GM12801 (cell line): Measurements from ENCODE around the gene GNAI3.

Experiments used
- TF ChIP-seq, protein P1 (sequence below): IDR thresholded peaks from one replicate; pipeline ENCODE4 v1.5.1; 2011; ENCODE audit warnings: control low read depth; ENCODE audit not compliant: insufficient read length; ENCODE audit errors: extremely low read depth

GNAI3 gene

DNA sequence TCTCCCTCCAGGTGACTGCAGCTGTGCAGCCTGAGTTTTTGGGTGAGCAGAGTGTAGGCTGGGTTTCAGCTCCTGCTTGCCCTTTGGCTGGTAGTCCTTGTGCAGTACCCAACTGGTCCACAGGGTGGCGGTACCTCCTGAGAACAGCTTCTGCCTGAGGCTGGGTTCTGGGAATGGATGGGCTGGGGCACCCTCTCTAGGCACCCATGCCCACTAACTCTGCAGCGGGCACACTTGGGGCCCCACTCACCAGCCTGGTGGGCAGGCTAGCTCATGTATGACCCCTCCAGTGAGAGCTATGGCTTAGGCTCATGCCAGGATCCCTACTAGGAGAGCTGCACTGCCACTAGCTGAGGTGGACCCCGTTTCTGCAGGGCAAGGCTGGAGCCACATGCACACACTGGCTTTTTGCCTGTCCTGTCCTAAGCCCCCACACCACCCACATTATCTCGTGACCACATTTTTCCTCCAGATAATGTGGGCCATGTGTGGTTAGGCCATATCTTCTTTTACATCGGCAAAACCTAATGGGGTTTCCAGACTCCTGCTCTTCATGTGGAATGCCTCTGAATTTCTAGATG, 92.0 kb downstream of the GNAI3 start:
- TF ChIP-seq, protein P1, sequence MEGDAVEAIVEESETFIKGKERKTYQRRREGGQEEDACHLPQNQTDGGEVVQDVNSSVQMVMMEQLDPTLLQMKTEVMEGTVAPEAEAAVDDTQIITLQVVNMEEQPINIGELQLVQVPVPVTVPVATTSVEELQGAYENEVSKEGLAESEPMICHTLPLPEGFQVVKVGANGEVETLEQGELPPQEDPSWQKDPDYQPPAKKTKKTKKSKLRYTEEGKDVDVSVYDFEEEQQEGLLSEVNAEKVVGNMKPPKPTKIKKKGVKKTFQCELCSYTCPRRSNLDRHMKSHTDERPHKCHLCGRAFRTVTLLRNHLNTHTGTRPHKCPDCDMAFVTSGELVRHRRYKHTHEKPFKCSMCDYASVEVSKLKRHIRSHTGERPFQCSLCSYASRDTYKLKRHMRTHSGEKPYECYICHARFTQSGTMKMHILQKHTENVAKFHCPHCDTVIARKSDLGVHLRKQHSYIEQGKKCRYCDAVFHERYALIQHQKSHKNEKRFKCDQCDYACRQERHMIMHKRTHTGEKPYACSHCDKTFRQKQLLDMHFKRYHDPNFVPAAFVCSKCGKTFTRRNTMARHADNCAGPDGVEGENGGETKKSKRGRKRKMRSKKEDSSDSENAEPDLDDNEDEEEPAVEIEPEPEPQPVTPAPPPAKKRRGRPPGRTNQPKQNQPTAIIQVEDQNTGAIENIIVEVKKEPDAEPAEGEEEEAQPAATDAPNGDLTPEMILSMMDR = no peak

DNA sequence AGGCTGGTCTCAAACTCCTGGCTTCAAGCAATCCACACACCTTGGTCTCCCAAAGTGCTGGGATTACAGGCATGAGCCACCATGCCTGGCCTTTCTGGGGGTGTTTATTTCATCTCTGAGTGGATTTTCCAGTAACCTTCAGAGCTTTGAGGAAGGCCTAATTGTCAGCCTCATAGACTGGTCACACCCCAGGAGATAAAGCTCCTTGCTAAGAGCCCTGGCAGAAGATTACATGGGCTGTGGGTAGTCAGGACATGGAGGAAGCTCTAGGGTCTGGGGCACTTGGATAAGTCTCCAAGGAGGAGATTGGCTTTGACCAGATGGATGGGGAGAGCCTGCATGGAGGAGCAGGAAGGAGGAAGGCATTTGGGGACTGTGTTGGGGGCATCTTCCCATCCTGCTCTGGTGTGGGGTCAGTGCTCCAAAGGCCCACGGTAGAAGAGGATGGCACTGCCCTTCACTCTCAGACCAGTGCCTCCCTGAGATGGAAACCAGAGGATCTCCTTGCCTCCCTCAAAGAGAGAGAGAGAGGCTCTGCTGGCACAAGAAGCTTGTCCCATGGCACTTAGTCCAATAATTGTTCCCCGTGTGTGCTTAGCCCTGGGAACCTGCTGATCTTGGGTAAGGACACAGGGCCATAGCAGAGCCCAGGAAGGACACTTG, 92.8 kb downstream of the GNAI3 start:
- TF ChIP-seq, protein P1 = no peak

DNA sequence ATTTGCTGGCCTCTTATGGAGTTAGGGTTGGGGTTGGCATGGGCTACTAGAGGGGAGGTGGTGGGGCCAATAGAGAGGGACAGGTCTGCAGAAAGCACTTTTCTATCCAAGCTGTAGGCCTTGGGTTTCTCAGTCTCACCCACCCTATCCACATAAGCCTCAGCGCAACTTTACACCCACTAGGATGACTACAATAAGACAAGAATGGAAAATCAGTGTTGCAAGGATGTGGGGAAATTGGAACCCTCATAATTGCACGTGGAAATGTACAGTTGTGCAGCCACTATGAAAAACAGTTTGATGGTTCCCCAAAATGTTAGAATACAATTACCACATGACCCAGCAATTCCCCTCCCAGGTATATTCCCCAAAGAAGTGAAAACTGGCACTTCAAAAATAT, 93.4 kb downstream of the GNAI3 start:
- TF ChIP-seq, protein P1 = no peak

DNA sequence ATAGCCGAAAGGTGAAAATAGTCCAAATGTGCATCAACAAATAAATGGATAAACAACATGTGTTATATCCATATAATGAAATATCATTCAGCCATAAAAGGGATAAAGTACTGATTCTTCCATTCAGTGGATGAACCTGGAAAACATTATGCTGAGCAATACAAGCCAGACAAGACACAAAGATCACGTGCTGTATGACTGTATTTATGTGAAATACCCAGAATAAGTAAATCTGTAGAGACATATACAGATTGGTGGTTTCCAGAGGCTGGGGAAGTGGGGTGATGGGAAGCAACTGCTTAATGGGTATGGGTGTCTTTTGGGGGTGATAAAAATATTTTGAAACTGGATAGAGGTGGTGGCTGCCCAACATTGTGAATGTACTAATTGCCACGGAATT, 94.2 kb downstream of the GNAI3 start:
- TF ChIP-seq, protein P1 = no peak

DNA sequence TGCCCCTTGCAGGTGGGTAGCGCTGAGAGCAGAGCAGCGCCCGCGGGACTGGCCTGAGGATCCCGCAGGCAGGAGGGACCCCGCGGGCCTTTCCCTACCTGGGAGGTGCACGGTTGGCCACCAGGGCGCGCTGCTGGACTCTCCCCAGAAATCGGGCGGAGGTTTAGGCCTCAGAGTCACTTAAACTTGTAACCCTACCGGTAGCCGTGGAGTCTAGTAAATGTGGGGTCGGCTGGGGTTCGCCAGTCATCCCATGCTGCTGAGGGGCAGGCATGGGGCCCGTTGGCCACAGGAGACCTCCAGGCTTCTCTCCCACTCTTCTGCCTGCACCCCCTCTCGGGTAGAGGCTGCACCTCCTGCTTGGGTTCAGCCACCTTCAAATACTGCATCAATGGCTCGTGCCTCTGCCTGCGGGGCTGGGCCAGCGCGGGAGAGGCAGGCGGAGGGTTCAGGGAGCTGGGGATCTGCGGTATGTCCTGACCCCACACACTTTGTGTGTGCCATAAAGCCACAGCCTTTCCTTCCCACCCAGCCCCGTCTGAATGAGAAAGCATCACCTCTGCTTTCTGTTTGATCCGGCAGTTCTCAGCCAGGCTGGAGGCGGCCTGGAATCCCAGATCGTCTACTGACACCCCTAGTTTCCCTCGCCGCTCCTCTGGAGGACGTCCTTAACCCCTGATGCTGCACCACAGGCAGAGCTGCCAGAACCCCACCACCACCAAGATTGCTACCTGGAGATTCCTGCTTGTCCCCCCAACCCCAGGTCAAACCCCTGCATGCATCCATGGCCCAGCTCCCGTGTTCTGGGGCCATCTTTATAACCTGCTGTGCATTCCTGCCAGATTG, 95.2 kb downstream of the GNAI3 start:
- TF ChIP-seq, protein P1 = no peak

DNA sequence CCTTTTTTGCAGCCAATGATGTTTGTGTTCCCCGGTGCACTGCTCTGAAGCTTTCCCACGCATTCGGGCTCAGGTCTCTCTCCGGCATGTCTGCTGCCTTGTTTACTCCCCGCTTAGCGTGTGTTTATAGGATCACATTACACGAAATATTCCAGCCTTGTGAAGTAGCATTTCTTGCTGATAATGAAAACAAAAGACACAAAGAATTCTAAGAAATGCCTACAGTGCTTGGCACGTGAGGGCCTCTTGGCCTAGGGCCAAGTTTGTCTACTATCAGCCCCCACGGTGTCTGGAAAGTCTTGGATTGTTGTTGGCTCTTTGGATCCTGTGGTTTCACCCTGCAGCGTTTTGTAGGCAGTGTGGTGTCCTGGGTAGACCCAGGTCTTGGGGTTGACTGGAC, 96.3 kb downstream of the GNAI3 start:
- TF ChIP-seq, protein P1 = no peak

DNA sequence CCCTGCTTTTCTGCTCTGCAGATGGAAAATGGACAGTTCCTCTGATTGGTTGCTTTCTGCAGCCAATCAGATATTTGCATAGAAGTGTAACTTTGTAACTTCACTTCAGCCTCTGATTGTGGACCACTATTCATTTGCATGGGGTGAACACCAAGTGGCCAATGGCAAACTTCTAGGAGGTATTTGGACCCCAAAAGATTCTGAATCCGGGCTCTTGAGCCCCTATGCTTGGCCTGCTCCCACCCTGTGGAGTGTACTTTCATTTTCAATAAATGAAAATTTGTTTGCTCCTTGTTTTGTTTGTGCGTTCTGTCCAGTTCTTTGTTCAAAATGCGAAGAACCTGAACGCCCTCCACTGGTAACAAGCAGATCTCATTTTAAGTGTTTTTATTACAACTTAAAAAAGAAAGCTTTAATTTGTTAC, 101.1 kb downstream of the GNAI3 start:
- TF ChIP-seq, protein P1 = no peak
